SK-N-SH (cell line): ENCODE measurements around the gene CRB1. TPM values are rescaled to one million over a fixed set of nuclear protein-coding genes. Genes with fewer than 3 reads are reported as not detected.

Experiments
- CTCF ChIA-PET: fragments of 300-600, 350-600 bp; formaldehyde crosslinking; extraction: SDS; loops from one replicate; lab custom pipeline; 2021; lab: Yijun Ruan, JAX
- POLR2A ChIA-PET: fragments of 350-600 bp; sonication (Branson Sonifier 250); formaldehyde crosslinking; extraction: SDS; loops from one replicate; lab custom pipeline; 2020; ENCODE audit warnings: antibody characterized with exemption, inconsistent platforms; lab: Yijun Ruan, JAX
- DNase-seq: peaks from one replicate; pipeline ENCODE4 v3.0.0; 2012
- H2AFZ ChIP-seq: fragments of 200-600 bp; sonication (generic); 2 replicates; pipeline ENCODE4 v1.8.1; 2016; ENCODE audit warnings: antibody characterized with exemption, mild to moderate bottlenecking, low read depth
- H3F3A ChIP-seq: fragments of 200-600 bp; sonication (generic); replicated peaks from 2 replicates; pipeline ENCODE3; 2016; ENCODE audit warnings: antibody characterized with exemption, mild to moderate bottlenecking; ENCODE audit not compliant: insufficient read depth
- H3K27ac ChIP-seq, 2 experiments: fragments of 200-500 bp in 1 of 2; fragments of 200-600 bp in 1 of 2; sonication (Bioruptor generic) in 1 of 2; sonication (generic), shearing (Covaris generic) in 1 of 2; 2 replicates each; pipeline versions ENCODE4 v1.5.1 to v1.6.1; 2014 to 2016; ENCODE audit warnings: low read depth in 2 of 2, inconsistent platforms in 1 of 2, low read length in 1 of 2, mild to moderate bottlenecking in 1 of 2, mixed read lengths in 1 of 2
- H3K27me3 ChIP-seq: fragments of 200-600 bp; sonication (generic), shearing (Covaris generic); 2 replicates; pipeline ENCODE4 v1.6.1; 2016; ENCODE audit warnings: mixed run types; ENCODE audit not compliant: insufficient read depth
- H3K36me3 ChIP-seq, 2 experiments: fragments of 200-500 bp in 1 of 2; fragments of 200-600 bp in 1 of 2; sonication (Bioruptor generic) in 1 of 2; sonication (generic) in 1 of 2; replicated peaks in 1 of 2; 2 replicates each; pipeline versions ENCODE3 to v1.5.1; 2014 to 2016; ENCODE audit warnings: low read length in 1 of 2, mild to moderate bottlenecking in 1 of 2; ENCODE audit not compliant: insufficient read depth in 2 of 2, control insufficient read depth in 1 of 2
- H3K4me1 ChIP-seq, 2 experiments: fragments of 200-500 bp in 1 of 2; fragments of 200-600 bp in 1 of 2; sonication (Bioruptor generic) in 1 of 2; sonication (generic), shearing (Covaris generic) in 1 of 2; 2 replicates each; pipeline versions ENCODE4 v1.5.1 to v1.6.1; 2014 to 2016; ENCODE audit warnings: low read depth in 1 of 2, low read length in 1 of 2, mixed run types in 1 of 2; ENCODE audit not compliant: insufficient read depth in 2 of 2, control insufficient read depth in 1 of 2
- H3K4me2 ChIP-seq: fragments of 200-600 bp; sonication (generic), shearing (Covaris generic); 2 replicates; pipeline ENCODE4 v1.6.1; 2017; ENCODE audit warnings: mixed run types
- H3K4me3 ChIP-seq, 2 experiments: fragments of 200-500 bp in 1 of 2; fragments of 200-600 bp in 1 of 2; sonication (Bioruptor generic) in 1 of 2; sonication (generic), shearing (Covaris generic) in 1 of 2; 2 replicates each; pipeline versions ENCODE4 v1.5.1 to v1.8.1; 2014 to 2016; ENCODE audit warnings: low read depth in 2 of 2, inconsistent platforms in 1 of 2, low read length in 1 of 2, mild to moderate bottlenecking in 1 of 2, mixed read lengths in 1 of 2, moderate library complexity in 1 of 2
- H3K79me2 ChIP-seq: fragments of 200-600 bp; sonication (generic); 2 replicates; pipeline ENCODE4 v1.8.1; 2017; ENCODE audit warnings: mild to moderate bottlenecking; ENCODE audit not compliant: insufficient read depth
- H3K9ac ChIP-seq: fragments of 200-600 bp; sonication (generic); 2 replicates; pipeline ENCODE4 v1.6.1; 2017; ENCODE audit warnings: mixed run types
- H3K9me2 ChIP-seq: fragments of 200-600 bp; sonication (generic); 2 replicates; pipeline ENCODE4 v1.6.1; 2017; ENCODE audit warnings: mixed run types
- H3K9me3 ChIP-seq: fragments of 200-600 bp; sonication (generic); 2 replicates; pipeline ENCODE4 v1.6.1; 2017; ENCODE audit warnings: mixed run types, mild to moderate bottlenecking, moderate library complexity
- H4K20me1 ChIP-seq: fragments of 200-600 bp; sonication (generic); 2 replicates; pipeline ENCODE4 v1.6.1; 2017; ENCODE audit warnings: mild to moderate bottlenecking, mixed run types; ENCODE audit not compliant: insufficient read depth
- CHD2 ChIP-seq: fragments of 150-350 bp; IDR thresholded peaks from 2 replicates; pipeline ENCODE4 v1.6.1; 2018; ENCODE audit warnings: low read length; ENCODE audit not compliant: partially characterized antibody
- EP300 ChIP-seq, 2 experiments: IDR thresholded peaks; 2 replicates each; pipeline versions ENCODE4 v1.4.0 to v1.6.1; 2012; ENCODE audit warnings: borderline replicate concordance in 1 of 2, low read depth in 1 of 2, low read length in 1 of 2
- FOSL2 ChIP-seq: IDR thresholded peaks from 2 replicates; pipeline ENCODE4 v1.4.0; 2012; ENCODE audit warnings: low read depth, mild to moderate bottlenecking, moderate library complexity, borderline replicate concordance
- FOXM1 ChIP-seq: IDR thresholded peaks from 2 replicates; pipeline ENCODE4 v1.4.0; 2012; ENCODE audit warnings: low read depth, mild to moderate bottlenecking
- MEF2A ChIP-seq: IDR thresholded peaks from 2 replicates; pipeline ENCODE4 v1.4.0; 2012; ENCODE audit warnings: low read depth, borderline replicate concordance
- NFIC ChIP-seq: IDR thresholded peaks from 2 replicates; pipeline ENCODE4 v1.4.0; 2012; ENCODE audit warnings: borderline replicate concordance
- NRF1 ChIP-seq: IDR thresholded peaks from 2 replicates; pipeline ENCODE4 v1.6.1; 2012; ENCODE audit warnings: low read depth, mild to moderate bottlenecking, low read length
- RCOR1 ChIP-seq: fragments of 150-350 bp; IDR thresholded peaks from 2 replicates; pipeline ENCODE4 v1.6.1; 2017; ENCODE audit warnings: antibody characterized with exemption, low read length
- RFX5 ChIP-seq: IDR thresholded peaks from 2 replicates; pipeline ENCODE4 v1.6.1; 2012; ENCODE audit warnings: mild to moderate bottlenecking, improper control_type of control experiment, low read length
- RXRA ChIP-seq: IDR thresholded peaks from 2 replicates; pipeline ENCODE4 v1.4.0; 2012; ENCODE audit warnings: low read depth, mild to moderate bottlenecking, borderline replicate concordance
- TAF1 ChIP-seq: IDR thresholded peaks from 2 replicates; pipeline ENCODE4 v1.6.1; 2012; ENCODE audit warnings: low read depth, mild to moderate bottlenecking, low read length, moderate library complexity, borderline replicate concordance
- TCF12 ChIP-seq: IDR thresholded peaks from 2 replicates; pipeline ENCODE4 v1.4.0; 2012
- TEAD4 ChIP-seq: IDR thresholded peaks from 2 replicates; pipeline ENCODE4 v1.4.0; 2012; ENCODE audit warnings: mild to moderate bottlenecking, borderline replicate concordance; ENCODE audit not compliant: insufficient read depth
- WGBS: methylation state at CpG from one replicate; pipeline ENCODE4 v1.1.6; 2017; ENCODE audit warnings: low lambda C conversion rate; 5-methylcytosine and 5-hydroxymethylcytosine counted together
- polyA plus RNA-seq, 3 experiments: library from polyadenylated mRNA; depleted of rRNA; stranded (reverse); fragments of >200 nt; gene quantifications; 2 replicates each; pipeline ENCODE4 v1.2.3, GENCODE V29; 2012
- TF ChIP-seq, protein P1 (sequence below): fragments of 150-350 bp; IDR thresholded peaks from 2 replicates; pipeline ENCODE4 v1.6.1; 2016; ENCODE audit warnings: mild to moderate bottlenecking, low read depth, low read length
- TF ChIP-seq, protein P2 (sequence below): fragments of 150-350 bp; IDR thresholded peaks from 2 replicates; pipeline ENCODE4 v1.6.1; 2017; ENCODE audit warnings: antibody characterized with exemption, low read length, low read depth, borderline replicate concordance
- TF ChIP-seq, protein P3 (sequence below): IDR thresholded peaks from 2 replicates; pipeline ENCODE4 v1.4.0; 2012; ENCODE audit warnings: low read depth
- TF ChIP-seq, protein P4 (sequence below): IDR thresholded peaks from 2 replicates; pipeline ENCODE4 v1.6.1; 2012; ENCODE audit warnings: mild to moderate bottlenecking, low read depth, low read length, moderate library complexity
- TF ChIP-seq, protein P5 (sequence below): IDR thresholded peaks from 2 replicates; pipeline ENCODE4 v1.4.0; 2012; ENCODE audit warnings: low read depth, borderline replicate concordance
- TF ChIP-seq, protein P6 (sequence below): IDR thresholded peaks from 2 replicates; pipeline ENCODE4; 2012

The CRB1 gene
- polyA plus RNA-seq, 1 of the 3 experiments (the other 2 are of a cell fraction), result 0.13 TPM

DNA sequence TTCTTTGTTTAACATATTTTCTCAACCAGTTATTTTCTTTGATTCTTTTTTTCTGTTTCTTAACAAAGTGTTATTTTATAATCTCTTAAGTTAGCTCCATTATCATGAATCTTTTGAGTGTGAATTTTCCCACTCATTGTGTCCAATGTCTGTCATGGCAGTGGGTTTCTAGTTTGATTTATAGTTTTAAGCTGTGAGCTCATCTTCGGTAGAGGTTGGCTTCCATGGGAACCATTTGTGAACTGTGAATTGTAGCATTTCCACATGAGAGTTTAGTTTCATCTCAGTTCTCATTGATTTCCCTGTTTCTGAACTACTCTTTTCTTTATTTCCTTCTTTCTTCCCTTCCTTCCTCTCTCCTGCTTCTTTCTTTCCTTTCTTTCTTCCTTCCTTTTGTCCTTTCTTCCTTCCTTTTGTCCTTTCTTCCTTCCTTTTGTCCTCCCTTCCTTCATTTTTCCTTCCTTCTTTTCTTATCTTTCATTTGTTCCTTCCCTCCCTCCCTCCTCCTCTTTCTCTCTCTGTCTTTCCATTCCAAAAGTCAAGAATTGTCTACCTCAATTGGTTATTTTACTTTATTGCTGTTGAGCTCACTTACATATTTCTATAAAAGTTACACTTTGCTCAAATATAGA lies 3.0 kb upstream of the CRB1 start:
- Histone ChIP-seq H3K9ac (no peak overlapping the region), H4K20me1 (no peaks in the 10 kb centered on the region), H3K27me3 (no peaks in the 10 kb centered on the region), H3K9me2 (no peaks in the 10 kb centered on the region), H3K4me2 (no peak overlapping the region), H3K4me3 (no peak overlapping the region), H2AFZ (no peak overlapping the region), H3K4me1 (peaks cover 0 to 2% of the 10 kb centered on the region in 2 experiments; a peak in 2 of 4 replicates), H3K79me2 (no peaks in the 10 kb centered on the region), H3F3A (no peaks in the 10 kb centered on the region), H3K9me3 (no peaks in the 10 kb centered on the region), H3K27ac (no peak overlapping the region), H3K36me3 (no peaks in the 10 kb centered on the region)
- 87% methylated on average over 1 of the region's 1 CpG for WGBS
- ChIA-PET POLR2A (no interaction called here), CTCF (interaction anchor here (0.8 to 1.1 kb wide), 2 partner anchors 10 to 46 kb away, joined by 3 read pairs; no protein-coding TSS in a partner anchor)
- TF ChIP-seq, protein P1, sequence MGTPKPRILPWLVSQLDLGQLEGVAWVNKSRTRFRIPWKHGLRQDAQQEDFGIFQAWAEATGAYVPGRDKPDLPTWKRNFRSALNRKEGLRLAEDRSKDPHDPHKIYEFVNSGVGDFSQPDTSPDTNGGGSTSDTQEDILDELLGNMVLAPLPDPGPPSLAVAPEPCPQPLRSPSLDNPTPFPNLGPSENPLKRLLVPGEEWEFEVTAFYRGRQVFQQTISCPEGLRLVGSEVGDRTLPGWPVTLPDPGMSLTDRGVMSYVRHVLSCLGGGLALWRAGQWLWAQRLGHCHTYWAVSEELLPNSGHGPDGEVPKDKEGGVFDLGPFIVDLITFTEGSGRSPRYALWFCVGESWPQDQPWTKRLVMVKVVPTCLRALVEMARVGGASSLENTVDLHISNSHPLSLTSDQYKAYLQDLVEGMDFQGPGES, result no peak
- TF ChIP-seq TEAD4, result no peak
- no peak for TF ChIP-seq RXRA
- TF ChIP-seq EP300 (IDR thresholded peaks at IDR 0.05; ENCODE audit: borderline replicate concordance in 1 of 2, low read depth in 1 of 2, low read length in 1 of 2), result no peak
- no peak for TF ChIP-seq TAF1
- no peak for TF ChIP-seq FOSL2
- TF ChIP-seq NRF1, result no peak
- no peak for TF ChIP-seq CHD2
- TF ChIP-seq, protein P2, sequence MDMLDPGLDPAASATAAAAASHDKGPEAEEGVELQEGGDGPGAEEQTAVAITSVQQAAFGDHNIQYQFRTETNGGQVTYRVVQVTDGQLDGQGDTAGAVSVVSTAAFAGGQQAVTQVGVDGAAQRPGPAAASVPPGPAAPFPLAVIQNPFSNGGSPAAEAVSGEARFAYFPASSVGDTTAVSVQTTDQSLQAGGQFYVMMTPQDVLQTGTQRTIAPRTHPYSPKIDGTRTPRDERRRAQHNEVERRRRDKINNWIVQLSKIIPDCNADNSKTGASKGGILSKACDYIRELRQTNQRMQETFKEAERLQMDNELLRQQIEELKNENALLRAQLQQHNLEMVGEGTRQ, result no peak
- no peak for TF ChIP-seq FOXM1
- TF ChIP-seq, protein P3, sequence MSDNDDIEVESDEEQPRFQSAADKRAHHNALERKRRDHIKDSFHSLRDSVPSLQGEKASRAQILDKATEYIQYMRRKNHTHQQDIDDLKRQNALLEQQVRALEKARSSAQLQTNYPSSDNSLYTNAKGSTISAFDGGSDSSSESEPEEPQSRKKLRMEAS, result no peak
- no peak for TF ChIP-seq RCOR1
- TF ChIP-seq, protein P4, sequence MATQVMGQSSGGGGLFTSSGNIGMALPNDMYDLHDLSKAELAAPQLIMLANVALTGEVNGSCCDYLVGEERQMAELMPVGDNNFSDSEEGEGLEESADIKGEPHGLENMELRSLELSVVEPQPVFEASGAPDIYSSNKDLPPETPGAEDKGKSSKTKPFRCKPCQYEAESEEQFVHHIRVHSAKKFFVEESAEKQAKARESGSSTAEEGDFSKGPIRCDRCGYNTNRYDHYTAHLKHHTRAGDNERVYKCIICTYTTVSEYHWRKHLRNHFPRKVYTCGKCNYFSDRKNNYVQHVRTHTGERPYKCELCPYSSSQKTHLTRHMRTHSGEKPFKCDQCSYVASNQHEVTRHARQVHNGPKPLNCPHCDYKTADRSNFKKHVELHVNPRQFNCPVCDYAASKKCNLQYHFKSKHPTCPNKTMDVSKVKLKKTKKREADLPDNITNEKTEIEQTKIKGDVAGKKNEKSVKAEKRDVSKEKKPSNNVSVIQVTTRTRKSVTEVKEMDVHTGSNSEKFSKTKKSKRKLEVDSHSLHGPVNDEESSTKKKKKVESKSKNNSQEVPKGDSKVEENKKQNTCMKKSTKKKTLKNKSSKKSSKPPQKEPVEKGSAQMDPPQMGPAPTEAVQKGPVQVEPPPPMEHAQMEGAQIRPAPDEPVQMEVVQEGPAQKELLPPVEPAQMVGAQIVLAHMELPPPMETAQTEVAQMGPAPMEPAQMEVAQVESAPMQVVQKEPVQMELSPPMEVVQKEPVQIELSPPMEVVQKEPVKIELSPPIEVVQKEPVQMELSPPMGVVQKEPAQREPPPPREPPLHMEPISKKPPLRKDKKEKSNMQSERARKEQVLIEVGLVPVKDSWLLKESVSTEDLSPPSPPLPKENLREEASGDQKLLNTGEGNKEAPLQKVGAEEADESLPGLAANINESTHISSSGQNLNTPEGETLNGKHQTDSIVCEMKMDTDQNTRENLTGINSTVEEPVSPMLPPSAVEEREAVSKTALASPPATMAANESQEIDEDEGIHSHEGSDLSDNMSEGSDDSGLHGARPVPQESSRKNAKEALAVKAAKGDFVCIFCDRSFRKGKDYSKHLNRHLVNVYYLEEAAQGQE, result no peak
- no peak for TF ChIP-seq MEF2A
- no peak for TF ChIP-seq RFX5
- TF ChIP-seq, protein P5, sequence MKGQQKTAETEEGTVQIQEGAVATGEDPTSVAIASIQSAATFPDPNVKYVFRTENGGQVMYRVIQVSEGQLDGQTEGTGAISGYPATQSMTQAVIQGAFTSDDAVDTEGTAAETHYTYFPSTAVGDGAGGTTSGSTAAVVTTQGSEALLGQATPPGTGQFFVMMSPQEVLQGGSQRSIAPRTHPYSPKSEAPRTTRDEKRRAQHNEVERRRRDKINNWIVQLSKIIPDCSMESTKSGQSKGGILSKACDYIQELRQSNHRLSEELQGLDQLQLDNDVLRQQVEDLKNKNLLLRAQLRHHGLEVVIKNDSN, result no peak
- TF ChIP-seq NFIC, result no peak
- TF ChIP-seq, protein P6, sequence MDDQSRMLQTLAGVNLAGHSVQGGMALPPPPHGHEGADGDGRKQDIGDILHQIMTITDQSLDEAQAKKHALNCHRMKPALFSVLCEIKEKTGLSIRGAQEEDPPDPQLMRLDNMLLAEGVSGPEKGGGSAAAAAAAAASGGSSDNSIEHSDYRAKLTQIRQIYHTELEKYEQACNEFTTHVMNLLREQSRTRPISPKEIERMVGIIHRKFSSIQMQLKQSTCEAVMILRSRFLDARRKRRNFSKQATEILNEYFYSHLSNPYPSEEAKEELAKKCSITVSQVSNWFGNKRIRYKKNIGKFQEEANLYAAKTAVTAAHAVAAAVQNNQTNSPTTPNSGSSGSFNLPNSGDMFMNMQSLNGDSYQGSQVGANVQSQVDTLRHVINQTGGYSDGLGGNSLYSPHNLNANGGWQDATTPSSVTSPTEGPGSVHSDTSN, result no peak
- no peak for TF ChIP-seq TCF12
- DNase-seq, result no peak
